ENCODE data around the gene CYLD. TPM values are rescaled to one million over a fixed set of nuclear protein-coding genes. Genes with fewer than 3 reads are reported as not detected.

The CYLD gene
- total and polyA plus RNA-seq, 10 of the 15 experiments (the other 5 are each of a cell fraction or from before 2014, with no cell fraction given), result 19.2 to 106 (median 46.1) TPM

GRCh38 chr16:50705436-50706110 lies 36.3 kb upstream of the CYLD start:
- intact Hi-C loops (cut with micrococcal nuclease; ENCODE audit: unreplicated experiment) (no loop called here), in situ Hi-C loops (cut with MboI) (no loop called here)
- Histone ChIP-seq H3K36me3 (ENCODE audit: control insufficient read depth in 2 of 2, insufficient read depth in 2 of 2, low read length in 1 of 2) (peaks cover 0 to 2% of the 10 kb centered on the region in 2 experiments; a peak in 3 of 4 replicates), H3K27me3 (replicated peaks in 1 of 2; ENCODE audit: control insufficient read depth in 2 of 2, insufficient read depth in 2 of 2, low read length in 1 of 2) (no peaks in the 10 kb centered on the region), H3K27ac (ENCODE audit: control insufficient read depth, insufficient read depth) (no peak overlapping the region), H2AFZ (ENCODE audit: control insufficient read depth, low read depth, low read length) (no peak overlapping the region), H3K9ac (ENCODE audit: control insufficient read depth, insufficient read depth, low read length) (no peak overlapping the region), H3K9me3 (replicated peaks; ENCODE audit: control insufficient read depth, insufficient read depth, low read length) (peaks cover 11% of the 10 kb centered on the region), H3K79me2 (ENCODE audit: control insufficient read depth, insufficient read depth, low read length) (no peaks in the 10 kb centered on the region), H3K4me3 (no peak overlapping the region), H4K20me1 (ENCODE audit: control insufficient read depth, insufficient read depth) (no peaks in the 10 kb centered on the region), H3K4me1 (ENCODE audit: control insufficient read depth, insufficient read depth, low read length) (peaks cover 20% of the 10 kb centered on the region), H3K4me2 (ENCODE audit: control insufficient read depth, insufficient read depth) (no peak overlapping the region)
- CTCF ChIA-PET, result no interaction called here
- SMC1A ChIA-PET (ENCODE audit: uncharacterized antibody, unreplicated experiment), result no interaction called here
- FAIRE-seq (no peak), DNase-seq (ENCODE audit: low read depth, low spot score) (no peak), ATAC-seq (no peak)
- POLR2A ChIA-PET, result no interaction called here
- BruUV-seq (replicated peaks), result no TSS peak
- RAD21 ChIA-PET (ENCODE audit: unreplicated experiment), result no interaction called here
- TF ChIP-seq CREB1 (IDR thresholded peaks at IDR 0.05; ENCODE audit: low read depth) (no peak), FOXM1 (IDR thresholded peaks at IDR 0.05; ENCODE audit: low read depth, low read length) (no peak), MEF2B (IDR thresholded peaks at IDR 0.05; ENCODE audit: partially characterized antibody, poor library complexity, severe bottlenecking) (no peak), NKRF (conservative IDR thresholded peaks at IDR 0.05) (no peak), RCOR1 (conservative IDR thresholded peaks at IDR 0.05; ENCODE audit: low read depth, low read length) (no peak), CHD2 (IDR thresholded peaks at IDR 0.05; ENCODE audit: borderline replicate concordance, low read depth, low read length) (no peak), SKIL (IDR thresholded peaks at IDR 0.05; ENCODE audit: low read depth, poor library complexity, severe bottlenecking) (no peak), CEBPB (IDR thresholded peaks at IDR 0.05; ENCODE audit: borderline replicate concordance in 1 of 2, low read depth in 2 of 2, low read length in 2 of 2) (no peak)
- TF ChIP-seq, protein P1, sequence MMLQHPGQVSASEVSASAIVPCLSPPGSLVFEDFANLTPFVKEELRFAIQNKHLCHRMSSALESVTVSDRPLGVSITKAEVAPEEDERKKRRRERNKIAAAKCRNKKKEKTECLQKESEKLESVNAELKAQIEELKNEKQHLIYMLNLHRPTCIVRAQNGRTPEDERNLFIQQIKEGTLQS (IDR thresholded peaks at IDR 0.05; ENCODE audit: borderline replicate concordance, extremely low read depth, low read depth, low read length), result no peak
- WGBS (ENCODE audit: insufficient coverage, insufficient replicate concordance, low lambda C conversion rate, missing lambda C conversion rate), result 87% methylated on average over 5 of the region's 5 CpGs
